Stimulated activated CD8-positive, alpha-beta memory T cell treated with anti-CD3 and anti-CD28 coated beads, Interleukin-4, amount 100 ng/mL, for 48 hours (primary cell): ENCODE measurements around the gene CRYGN.

ENCODE experiments used
- DNase-seq: peaks from one replicate; pipeline ENCODE4 v3.0.0-alpha.2; 2020

CRYGN gene

GRCh38 chr7:151459726-151460473 is 20.0 kb upstream of the CRYGN start:
- DNase-seq = peak; percentile 18

- DNase-seq = peak; percentile 16
Measured at GRCh38 chr7:151457534-151457933, 17.6 kb upstream of the CRYGN start.

- peak; percentile 6 for DNase-seq
Measured at GRCh38 chr7:151456782-151457181, 16.8 kb upstream of the CRYGN start.

DNA sequence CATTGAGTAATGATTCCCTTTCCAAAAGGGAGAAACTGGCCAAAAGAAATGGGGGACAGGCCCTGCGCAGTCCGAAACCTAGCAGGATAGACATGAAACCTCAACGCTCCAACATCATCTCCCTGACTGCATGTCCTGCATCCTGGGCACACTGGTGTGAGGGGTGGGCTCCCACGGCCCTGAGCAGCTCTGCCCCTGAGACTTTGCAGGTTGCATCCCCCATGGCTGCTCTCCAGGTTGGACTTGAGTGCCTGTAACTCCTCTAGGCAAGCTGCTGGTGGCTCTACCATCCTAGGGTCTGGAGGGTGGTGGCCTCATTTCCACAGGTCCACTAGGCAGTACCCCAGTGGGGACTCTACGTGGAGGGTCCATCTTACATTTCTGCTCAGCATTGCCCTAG is 16.3 kb upstream of the CRYGN start:
- peak; percentile 17 for DNase-seq

GRCh38 chr7:151455690-151456089 is 15.7 kb upstream of the CRYGN start:
- DNase-seq = peak; percentile 23

DNA sequence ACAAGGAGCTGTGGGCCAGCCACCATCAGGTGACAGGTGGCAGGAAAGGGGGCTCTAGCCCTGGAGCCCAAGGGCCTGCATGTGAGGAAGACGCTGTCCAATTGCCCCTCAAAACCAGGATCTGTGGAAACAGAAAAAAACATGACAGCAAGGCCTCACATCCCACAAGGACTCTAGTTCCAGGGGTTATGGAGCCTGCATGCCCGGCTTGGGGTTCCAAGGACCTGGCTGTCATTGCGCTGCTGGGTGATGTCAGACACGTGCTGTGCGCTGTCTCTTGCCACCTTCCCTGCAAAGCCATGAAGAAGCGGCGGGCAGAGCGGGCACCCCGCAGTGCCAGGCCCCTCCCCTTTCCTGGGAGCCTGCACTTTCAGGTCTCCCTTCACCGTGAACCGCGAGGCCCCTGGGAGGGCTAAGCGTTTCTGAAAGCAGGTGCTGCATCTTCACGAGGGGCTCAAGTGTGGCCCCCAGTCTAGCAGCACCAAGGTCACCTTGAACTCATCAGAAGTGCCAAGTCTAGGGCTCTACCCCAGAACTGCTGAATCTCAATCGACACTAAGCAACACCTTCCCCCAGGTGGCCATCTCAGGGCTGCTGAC is 15.1 kb upstream of the CRYGN start:
- peak; percentile 16 for DNase-seq

- peak; percentile 10 for DNase-seq
Measured at GRCh38 chr7:151454305-151454704, 14.4 kb upstream of the CRYGN start.

DNA sequence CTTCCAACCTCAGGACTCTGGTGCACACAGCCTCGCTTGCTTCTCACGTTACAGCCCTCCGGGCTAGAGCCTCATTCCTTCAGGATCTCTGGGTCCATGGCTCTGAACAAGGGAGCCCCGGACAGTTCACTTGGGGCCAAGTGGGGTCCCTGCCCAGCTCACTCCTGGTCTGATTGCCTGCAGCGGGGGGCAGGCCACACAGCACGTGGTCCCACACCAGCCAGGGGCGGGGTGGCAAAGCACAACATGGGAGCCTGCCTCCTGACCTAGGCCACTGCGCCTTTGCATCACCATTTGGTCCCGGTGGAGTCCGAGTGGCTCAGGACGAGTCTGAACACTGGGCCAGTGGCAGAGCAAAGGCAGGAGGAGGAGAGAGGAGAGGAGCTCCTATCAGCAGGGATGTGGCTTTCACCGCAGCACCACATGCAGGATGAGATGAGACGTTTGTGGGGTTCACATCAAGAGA is 13.4 kb upstream of the CRYGN start:
- peak; percentile 18 for DNase-seq

DNA sequence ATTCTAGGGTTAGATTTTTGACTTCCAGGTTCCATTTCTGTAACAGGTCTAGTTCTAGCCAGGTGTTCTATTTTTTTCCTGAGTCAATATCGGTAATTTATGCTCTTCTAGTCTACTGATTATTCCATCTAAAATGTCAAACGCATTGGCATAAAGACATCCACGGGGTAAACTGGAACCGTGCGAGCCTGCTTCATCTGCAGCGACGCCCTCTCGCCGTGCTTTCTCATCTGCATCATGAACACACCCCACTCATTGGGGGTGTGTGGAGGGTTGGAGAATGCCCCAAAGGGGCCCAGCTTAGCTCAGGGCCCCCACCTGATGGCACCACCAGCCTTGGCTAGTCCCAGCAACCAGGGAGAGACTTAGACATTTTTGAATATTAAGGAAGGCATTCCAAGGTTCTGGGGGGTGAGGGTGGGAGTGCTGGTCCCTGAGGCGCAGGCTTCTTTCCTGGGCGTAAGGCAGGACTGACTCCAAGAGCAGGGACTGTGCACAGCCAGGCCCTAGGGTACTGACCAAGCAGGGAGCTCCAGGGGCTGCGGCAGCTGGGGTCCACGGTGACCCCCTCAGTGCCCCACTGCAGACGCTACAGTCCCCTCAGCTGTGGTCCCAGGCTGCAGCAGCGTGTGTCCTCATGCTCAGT is 12.9 kb upstream of the CRYGN start:
- peak; percentile 3 for DNase-seq

- DNase-seq = no peak
Measured at GRCh38 chr7:151451626-151452571, 12.0 kb upstream of the CRYGN start.

DNA sequence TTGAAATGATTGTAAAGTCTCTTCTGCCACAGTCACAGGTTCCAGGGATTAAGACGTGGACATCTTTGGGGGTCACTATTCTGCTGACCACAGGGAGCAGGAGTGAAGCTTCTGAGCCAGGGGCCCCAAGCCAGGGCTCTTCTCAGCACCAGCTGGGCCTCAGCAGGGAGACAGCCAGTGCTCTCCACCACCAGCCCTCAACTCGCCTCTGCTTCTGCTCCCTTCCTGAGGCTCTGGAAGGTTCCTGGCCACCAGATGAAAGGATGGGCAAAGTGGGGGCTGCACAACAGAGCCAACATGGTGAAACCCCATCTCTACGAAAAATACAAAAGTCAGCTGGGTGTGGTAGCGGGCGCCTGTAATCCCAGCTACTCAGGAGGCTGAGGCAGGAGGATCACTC is 11.2 kb upstream of the CRYGN start:
- DNase-seq = no peak

DNA sequence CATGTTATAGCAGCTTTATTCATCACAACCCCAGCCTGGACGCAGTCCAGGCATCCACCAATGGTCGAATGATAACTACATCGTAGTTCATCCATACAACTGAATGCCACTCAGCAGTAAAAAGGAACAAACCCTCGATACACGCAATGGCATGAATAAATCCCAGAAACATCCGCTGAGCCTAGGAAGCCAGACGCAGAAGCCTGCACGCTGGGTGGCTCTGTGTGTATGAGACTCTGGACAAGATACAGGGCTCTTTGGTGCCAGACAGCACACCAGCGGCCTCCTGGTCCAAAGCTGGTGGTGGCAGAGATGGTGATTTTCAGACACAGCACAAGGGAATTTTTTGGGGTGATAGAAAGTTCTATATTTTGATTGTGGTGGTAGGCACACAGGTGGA is 10.0 kb upstream of the CRYGN start:
- no peak for DNase-seq

GRCh38 chr7:151448261-151449252 is 8.6 kb upstream of the CRYGN start:
- peak; percentile 85 for DNase-seq

GRCh38 chr7:151447901-151448260 is 7.9 kb upstream of the CRYGN start:
- DNase-seq = no peak

DNA sequence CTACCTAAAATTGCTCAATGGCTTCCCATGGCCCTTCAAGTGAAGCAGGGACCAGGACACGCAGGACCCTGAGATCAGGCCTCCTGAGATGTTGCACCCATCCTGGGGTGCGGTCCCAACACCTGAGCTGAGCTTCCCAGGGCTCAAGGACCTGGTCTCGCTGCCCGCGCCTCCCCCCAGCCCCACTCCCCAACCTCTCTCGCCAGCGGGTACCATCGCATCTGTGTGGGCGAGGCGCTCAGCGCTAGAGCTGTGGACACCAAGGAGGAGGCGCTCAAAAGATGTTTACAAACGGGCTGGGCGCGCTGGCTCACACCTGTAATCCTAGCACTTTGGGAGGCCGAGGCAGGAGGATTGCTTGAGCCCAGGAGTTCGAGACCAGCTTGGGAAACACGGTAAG is 7.4 kb upstream of the CRYGN start:
- DNase-seq = no peak

DNA sequence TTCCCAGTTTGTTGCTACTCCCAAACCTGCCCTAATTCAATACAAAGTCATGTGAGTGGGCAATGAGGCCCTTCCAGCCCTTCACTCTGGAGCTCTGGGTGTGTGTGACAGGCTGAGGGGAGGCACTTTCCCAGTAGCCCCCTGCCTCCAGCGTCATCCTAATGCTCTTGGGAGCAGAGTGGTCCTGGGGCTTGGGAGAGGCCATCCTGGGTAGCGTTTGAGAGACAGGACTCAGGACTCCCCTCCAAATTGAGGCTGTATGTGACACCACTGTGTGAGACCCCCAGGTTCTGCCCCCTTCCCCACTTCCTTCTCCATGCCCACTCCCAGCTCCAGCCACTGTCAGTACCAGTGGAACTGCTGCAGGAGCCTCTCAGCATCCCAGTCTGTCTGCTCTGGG is 6.5 kb upstream of the CRYGN start:
- no peak for DNase-seq

GRCh38 chr7:151444632-151445031 is 4.7 kb upstream of the CRYGN start:
- no peak for DNase-seq

- no peak for DNase-seq
Measured at GRCh38 chr7:151442776-151443496, 3.0 kb upstream of the CRYGN start.

GRCh38 chr7:151440799-151441445 is 981 bp upstream of the CRYGN start:
- DNase-seq = no peak

DNA sequence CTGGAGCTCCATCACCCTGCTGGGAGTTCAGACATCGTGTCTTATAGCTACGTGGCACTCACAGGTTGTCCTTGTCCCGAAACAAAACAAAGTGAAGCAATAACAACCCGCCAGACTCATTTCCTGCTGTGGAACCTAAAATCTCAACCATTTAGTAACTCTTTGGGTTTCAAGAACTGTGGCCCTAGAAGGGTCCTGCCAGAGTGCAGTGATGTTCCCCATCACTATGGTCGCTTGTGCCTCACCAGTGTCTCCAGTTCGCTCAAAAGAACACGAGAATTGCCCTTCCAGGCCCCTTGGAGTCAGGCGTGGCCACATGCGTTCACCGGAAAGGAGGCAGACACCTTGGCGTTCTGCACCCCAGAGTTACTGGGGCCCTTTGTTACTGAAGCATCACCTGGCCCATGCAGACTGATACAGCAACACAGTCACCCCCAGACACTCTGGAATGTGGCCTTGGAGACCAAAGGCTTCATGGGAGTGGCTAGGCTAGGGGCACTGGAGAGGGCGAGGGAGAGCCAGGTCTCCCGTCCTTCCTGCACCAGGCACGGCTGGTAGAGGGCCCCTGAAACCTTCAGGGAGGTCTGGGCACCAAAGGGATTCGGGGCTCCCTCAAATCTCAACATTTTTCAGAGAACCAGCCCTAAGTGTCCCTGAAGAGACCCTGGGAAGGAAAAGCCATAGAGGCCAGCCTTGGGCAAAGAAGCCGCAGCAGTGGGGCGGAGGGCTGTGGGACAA is 908 bp downstream of the CRYGN start:
- DNase-seq = no peak
